ENCODE measurements around the gene SLC2A5. TPM values are rescaled to one million over a fixed set of nuclear protein-coding genes. Genes with fewer than 3 reads are reported as not detected.
A peak's percentile ranks its signal among the peaks of the same experiment; 100 is the strongest.
"Not testable (repeated sequence)": the region's sequence is repeated elsewhere in the genome, so short reads cannot be mapped to it uniquely, and the experiment has no call there.

SLC2A5 gene
- polyA plus RNA-seq, 4 donors, result 0.39 to 1.3 (median 0.64) TPM

DNA sequence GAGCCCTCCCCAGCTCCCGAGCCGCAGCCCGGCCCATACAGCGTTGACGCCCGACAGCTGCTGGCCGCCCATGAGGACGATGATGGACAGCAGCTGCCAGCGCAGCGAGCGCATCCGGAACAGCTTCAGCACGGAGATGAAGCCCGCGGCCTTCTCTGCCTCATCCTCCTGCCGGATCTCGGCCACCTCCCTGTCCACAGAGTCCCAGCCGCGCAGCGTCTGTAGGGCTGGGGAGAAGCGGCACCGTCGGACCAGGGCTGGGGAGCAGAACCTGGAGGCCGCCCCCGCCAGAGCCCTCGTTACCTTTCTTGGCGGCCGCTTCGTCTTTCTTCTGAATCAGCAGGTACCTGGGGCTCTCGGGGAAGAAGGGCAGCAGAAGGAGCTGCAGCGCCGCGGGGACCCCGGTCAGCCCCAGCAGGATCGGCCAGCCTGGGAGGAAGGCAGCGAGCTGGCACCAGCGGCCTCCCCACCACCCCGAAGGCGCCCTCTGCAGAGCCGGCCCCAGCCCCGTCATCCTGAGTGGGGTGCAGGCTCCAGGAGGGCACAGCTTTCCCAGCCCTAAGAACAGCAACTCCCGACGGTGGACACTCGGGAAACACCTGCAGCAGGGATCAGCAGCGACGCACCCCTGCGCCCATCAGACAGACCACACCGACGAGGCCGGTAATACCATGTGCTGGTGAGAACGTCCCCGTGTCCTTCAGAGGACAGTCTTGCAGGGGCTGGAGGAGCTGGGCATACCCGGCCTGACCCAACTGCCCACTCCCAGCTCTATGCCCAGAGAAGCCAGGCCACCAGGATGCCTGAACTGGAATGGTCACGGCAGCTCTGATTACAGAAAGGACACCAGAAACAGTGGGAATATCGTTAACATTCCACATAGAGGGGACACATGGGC is 29.4 kb downstream of the SLC2A5 start:
- no peak for DNase-seq (ENCODE audit: low read depth in 4 of 4, low spot score in 3 of 4)

- no peak for DNase-seq (ENCODE audit: low read depth in 4 of 4, low spot score in 3 of 4)
These were observed 30.3 kb downstream of the SLC2A5 start for GRCh38 chr1:9038881-9039760.

GRCh38 chr1:9038338-9038650 is 31.1 kb downstream of the SLC2A5 start:
- DNase-seq (ENCODE audit: low read depth in 4 of 4, low spot score in 3 of 4), result no peak

- DNase-seq (ENCODE audit: low read depth in 4 of 4, low spot score in 3 of 4), result no peak
These were observed 31.7 kb downstream of the SLC2A5 start for GRCh38 chr1:9037476-9038337.

DNA sequence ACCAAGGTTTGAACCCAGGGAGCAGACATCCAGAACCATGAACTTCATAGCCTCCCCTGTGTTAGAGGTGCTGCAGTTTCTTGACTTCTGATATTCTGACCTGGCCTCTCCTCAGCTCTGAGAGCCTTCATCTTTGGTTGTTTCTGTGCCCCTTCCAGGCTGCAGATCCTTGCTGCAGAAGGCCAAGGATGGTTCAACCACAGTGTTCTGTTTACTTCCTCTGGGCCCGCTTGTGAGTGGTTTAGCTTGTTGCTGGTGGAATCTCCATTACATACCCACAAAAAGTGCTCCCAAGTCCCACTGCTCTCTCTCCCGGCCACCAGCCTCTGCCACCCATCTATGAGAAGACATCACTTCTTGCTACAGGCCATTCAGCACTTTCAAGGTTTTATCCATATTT is 34.2 kb downstream of the SLC2A5 start:
- DNase-seq (ENCODE audit: low read depth in 4 of 4, low spot score in 3 of 4), result no peak

GRCh38 chr1:9033363-9033762 is 36.1 kb downstream of the SLC2A5 start:
- no peak for DNase-seq (ENCODE audit: low read depth in 4 of 4, low spot score in 3 of 4)

DNA sequence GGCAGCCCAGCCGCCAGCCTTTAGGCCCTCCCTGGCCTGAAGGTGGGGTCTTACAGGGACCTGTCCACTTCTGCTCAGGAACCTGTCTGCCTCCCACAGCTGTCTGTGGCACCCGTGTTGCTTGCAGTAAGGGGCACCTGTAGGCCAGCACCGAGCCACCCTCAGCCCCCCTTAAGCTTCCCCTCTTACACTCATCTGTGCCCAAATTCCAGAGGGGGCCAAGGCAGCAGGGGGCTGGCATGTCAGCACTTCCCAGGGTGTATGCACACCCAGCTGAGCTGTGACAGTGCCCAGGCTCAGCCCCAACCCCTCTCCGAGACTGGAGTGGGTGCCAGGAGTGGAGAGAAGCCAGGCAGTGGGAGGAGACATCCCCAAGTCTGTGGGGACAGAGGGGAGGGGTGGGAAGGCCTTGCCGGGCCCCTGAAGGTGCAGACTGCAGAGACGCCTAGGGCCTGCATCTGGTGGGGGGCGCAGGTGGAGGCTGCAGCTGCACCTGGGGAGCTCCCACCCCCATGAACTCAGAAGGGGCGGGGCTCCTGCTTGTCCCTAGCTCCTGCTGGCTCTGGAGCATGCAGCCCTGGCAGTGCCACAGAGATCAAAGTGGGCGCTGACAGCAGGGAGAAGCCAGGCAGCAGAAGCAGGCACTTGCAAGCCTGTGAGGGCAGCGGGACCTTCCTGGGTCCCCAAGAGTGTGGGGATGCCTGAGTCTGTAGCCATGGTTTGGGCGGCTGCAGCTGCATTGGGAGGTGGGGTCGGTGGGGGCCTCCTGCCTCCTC is 37.8 kb downstream of the SLC2A5 start:
- DNase-seq (ENCODE audit: low read depth in 4 of 4, low spot score in 3 of 4), result no peak

- DNase-seq (ENCODE audit: low read depth in 4 of 4, low spot score in 3 of 4), result not testable (repeated sequence)
These were observed 38.4 kb downstream of the SLC2A5 start for GRCh38 chr1:9031077-9031476.

DNA sequence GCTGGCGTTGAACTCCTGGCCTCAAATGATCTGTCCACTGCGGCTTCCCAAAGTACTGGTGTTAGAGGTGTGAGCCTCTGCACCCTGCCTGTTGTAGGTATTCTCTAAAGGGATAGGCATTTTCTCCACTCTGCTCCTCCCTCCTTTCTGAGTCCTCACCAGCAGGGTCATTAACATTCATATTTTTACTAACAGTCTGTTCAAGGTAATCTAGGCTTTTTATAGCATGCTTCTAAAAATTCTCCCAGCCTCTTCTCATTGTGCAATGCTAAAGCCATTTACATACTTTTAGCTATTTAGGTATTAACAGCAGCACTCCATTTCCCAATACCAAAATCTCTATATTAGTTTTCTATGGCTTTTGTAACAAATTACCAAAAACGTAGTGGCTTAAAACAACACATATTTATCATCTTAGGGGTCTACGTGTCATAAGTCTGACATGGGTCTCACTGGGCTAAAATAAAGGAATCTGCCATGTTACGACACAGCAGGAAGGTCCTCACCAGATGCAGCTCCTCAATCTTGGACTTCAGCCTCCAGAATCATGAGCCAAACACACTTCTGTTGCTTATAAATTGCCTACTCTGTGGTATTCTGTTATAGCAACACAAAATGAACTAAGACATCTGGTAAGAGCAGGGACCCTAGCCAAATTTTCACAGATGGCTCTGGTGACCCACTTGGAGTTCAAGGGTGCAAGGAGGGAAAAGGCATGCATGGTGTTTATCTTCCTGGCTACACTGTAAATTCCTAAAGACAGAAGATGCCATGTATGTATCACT is 40.3 kb downstream of the SLC2A5 start:
- DNase-seq (ENCODE audit: low read depth in 4 of 4, low spot score in 3 of 4), result no peak

GRCh38 chr1:9027307-9027706 is 42.1 kb downstream of the SLC2A5 start:
- no peak for DNase-seq (ENCODE audit: low read depth in 4 of 4, low spot score in 3 of 4)

- no peak for DNase-seq (ENCODE audit: low read depth in 4 of 4, low spot score in 3 of 4)
These were observed 44.0 kb downstream of the SLC2A5 start for GRCh38 chr1:9025449-9025848.

- no peak for DNase-seq (ENCODE audit: low read depth in 4 of 4, low spot score in 3 of 4)
These were observed 44.6 kb downstream of the SLC2A5 start for GRCh38 chr1:9024837-9025236.

DNA sequence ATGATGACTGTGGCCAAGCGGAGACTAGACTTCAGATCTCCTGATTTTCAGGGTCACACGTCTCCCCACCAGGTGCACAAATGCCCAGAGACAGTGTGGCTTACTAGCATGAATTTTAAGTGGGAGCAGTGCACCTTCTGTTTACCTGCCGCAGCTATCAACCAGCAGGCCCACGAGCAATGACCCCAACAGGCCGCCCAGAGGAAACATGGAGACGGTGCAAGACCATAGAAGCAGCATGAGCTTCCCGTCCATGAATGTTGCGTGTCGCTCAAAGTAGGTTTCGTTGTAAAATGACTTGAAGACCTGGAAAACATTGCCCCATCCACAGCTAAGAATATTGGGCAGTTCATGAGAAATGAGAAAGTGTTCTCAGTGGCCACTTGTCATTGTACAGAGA is 46.7 kb downstream of the SLC2A5 start:
- no peak for DNase-seq (ENCODE audit: low read depth in 4 of 4, low spot score in 3 of 4)

DNA sequence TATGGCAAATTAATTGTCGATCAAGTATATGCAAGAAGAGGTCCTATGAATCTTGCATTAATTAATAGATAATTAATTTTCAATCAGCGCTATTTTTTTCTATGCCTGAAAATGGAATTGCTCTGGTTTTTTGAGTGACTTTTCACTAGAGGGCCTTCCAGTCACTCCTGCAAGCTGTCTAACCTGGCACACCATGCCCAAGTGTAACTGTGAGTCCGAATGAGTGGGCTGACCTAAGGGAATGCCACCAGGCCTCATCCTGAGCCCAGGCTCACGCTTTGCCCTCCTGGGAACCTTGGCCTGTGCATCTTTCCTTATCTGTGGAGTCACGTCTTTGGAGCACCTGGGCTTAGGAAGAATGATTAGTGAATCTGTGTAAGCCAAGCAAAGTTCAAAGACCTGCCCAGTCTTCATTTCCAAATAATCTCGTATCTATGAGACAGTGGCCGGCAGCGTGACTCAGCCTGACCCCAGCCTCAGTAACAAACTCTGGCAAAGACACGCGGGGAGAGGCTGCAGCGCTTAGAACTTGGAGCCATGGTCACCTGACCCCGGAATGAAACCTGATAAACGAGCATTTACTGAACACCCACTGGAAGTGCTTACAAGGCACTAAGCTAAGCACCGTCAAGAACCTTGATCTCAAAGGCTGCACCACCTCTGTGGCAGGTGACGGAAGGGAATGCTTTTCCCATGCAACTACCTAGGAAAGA is 47.3 kb downstream of the SLC2A5 start:
- DNase-seq (ENCODE audit: low read depth in 4 of 4, low spot score in 3 of 4), result not testable (repeated sequence)

DNA sequence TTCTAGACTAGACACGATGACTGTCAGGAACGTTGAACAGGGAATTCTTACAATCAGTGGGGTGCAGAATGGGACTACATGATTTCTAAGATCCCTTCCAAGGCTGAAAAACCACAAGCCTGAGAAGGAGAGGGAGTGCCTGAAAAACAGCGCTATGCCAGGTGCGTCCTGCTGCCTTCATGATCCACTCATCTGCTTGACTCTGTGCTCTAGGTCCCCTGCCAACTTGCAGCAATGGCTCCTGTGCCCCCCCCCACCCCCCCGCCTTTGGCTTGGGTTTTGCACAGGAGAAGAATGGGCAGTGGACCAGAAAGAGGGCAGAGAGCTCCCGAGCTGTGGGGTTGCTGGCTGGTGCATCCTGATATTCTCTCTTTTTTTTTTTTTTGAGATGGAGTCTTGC is 49.1 kb downstream of the SLC2A5 start:
- DNase-seq (ENCODE audit: low read depth in 4 of 4, low spot score in 3 of 4), result no peak

GRCh38 chr1:9019896-9020295 is 49.5 kb downstream of the SLC2A5 start:
- no peak for DNase-seq (ENCODE audit: low read depth in 4 of 4, low spot score in 3 of 4)

DNA sequence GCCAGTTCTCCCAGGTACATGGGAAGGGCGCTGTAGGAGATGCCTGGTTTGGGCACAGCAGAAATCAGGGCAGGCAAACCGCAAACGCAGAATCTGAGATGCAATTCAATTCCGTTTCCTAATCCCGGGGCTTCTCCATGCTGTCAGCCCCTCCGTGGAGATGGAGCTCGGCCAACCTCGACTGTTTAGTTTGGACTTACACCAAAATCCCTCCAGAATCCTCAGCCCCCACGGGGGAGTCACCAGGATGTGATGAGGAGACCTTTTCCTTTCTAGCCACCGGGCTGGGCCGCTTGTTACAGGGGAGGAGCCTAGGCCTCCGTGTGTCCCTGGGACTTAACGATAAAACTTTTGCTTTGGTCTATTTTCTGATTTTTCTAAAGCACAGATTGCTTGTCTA is 51.1 kb downstream of the SLC2A5 start:
- DNase-seq (ENCODE audit: low read depth in 4 of 4, low spot score in 3 of 4), result peak in 3 of 4 donors; percentile 46 to 67 (median 48)

GRCh38 chr1:9016455-9016854 is 53.0 kb downstream of the SLC2A5 start:
- no peak for DNase-seq (ENCODE audit: low read depth in 4 of 4, low spot score in 3 of 4)

Measured in left renal pelvis (tissue), 4 donors.